WTC11 (cell line): ENCODE data around the gene PRSS56. TPM values are rescaled to one million over a fixed set of nuclear protein-coding genes. Genes with fewer than 3 reads are reported as not detected.

Experiments used
- ATAC-seq: fragments of 200-7000 bp; cut with Tn5 transposase; 2 replicates; pipeline ENCODE4 v1.10.0; 2021; ENCODE audit warnings: mild to moderate bottlenecking, moderate library complexity
- CTCF ChIA-PET: fragments of 300-600 bp; sonication (Branson Sonifier 250); formaldehyde crosslinking; loops from one replicate; lab custom pipeline; 2021; ENCODE audit warnings: antibody characterized with exemption; lab: Charles Lee
- POLR2A ChIA-PET: fragments of 350-600 bp; sonication (Branson Sonifier 250); formaldehyde crosslinking; loops from one replicate; lab custom pipeline; 2021; ENCODE audit warnings: antibody characterized with exemption; lab: Charles Lee
- DNase-seq: peaks from one replicate; pipeline ENCODE4 v3.0.0; 2021; ENCODE audit warnings: low spot score
- H3K27ac Mint-ChIP-seq: 2 replicates; pipeline ENCODE4 v1.8.0; 2021; ENCODE audit warnings: mixed read lengths
- H3K27me3 Mint-ChIP-seq: 2 replicates; pipeline ENCODE4 v1.8.0; 2021; ENCODE audit warnings: low read depth, mild to moderate bottlenecking, moderate library complexity, mixed read lengths
- H3K36me3 Mint-ChIP-seq: 2 replicates; pipeline ENCODE4 v1.8.0; 2021; ENCODE audit warnings: mixed read lengths
- H3K4me1 Mint-ChIP-seq: 2 replicates; pipeline ENCODE4 v1.8.0; 2022; ENCODE audit warnings: mixed read lengths
- H3K4me3 Mint-ChIP-seq: 2 replicates; pipeline ENCODE4 v1.8.0; 2021; ENCODE audit warnings: mild to moderate bottlenecking, moderate library complexity, mixed read lengths
- H3K9me3 Mint-ChIP-seq: 2 replicates; pipeline ENCODE4 v1.8.0; 2021; ENCODE audit warnings: mixed read lengths
- CBFB ChIP-seq: sonication (generic); formaldehyde crosslinking; IDR thresholded peaks from 2 replicates; pipeline ENCODE4 v1.8.1; 2022; ENCODE audit warnings: mild to moderate bottlenecking, low read depth, missing genetic modification reagents
- ELF4 ChIP-seq: sonication (generic); formaldehyde crosslinking; IDR thresholded peaks from 2 replicates; pipeline ENCODE4 v1.8.1; 2022; ENCODE audit warnings: low read depth, mild to moderate bottlenecking, moderate library complexity, missing genetic modification reagents
- KAT7 ChIP-seq: sonication (generic); formaldehyde crosslinking; IDR thresholded peaks from 2 replicates; pipeline ENCODE4 v1.8.1; 2023; ENCODE audit warnings: missing genetic modification reagents, mild to moderate bottlenecking, borderline replicate concordance
- NR1H2 ChIP-seq: sonication (generic); formaldehyde crosslinking; IDR thresholded peaks from 2 replicates; pipeline ENCODE4 v1.9.0; 2021; ENCODE audit warnings: mild to moderate bottlenecking, moderate library complexity, missing genetic modification reagents
- OVOL2 ChIP-seq: fragments of 250-450 bp; sonication (Bioruptor Pico); IDR thresholded peaks from 2 replicates; pipeline ENCODE4 v1.9.0; 2021; ENCODE audit warnings: mild to moderate bottlenecking, borderline replicate concordance
- RELA ChIP-seq: sonication (generic); formaldehyde crosslinking; IDR thresholded peaks from 2 replicates; pipeline ENCODE4 v1.8.1; 2022; ENCODE audit warnings: missing genetic modification reagents, mild to moderate bottlenecking, borderline replicate concordance
- SMAD4 ChIP-seq: sonication (generic); formaldehyde crosslinking; IDR thresholded peaks from 2 replicates; pipeline ENCODE4 v1.8.0; 2022; ENCODE audit warnings: mild to moderate bottlenecking, missing genetic modification reagents
- SP1 ChIP-seq: sonication (generic); formaldehyde crosslinking; conservative IDR thresholded peaks from 2 replicates; pipeline ENCODE4 v1.8.1; 2022; ENCODE audit warnings: missing genetic modification reagents
- TCF7 ChIP-seq: sonication (generic); formaldehyde crosslinking; IDR thresholded peaks from 2 replicates; pipeline ENCODE4 v1.8.0; 2022; ENCODE audit warnings: mild to moderate bottlenecking, low read depth, missing genetic modification reagents, moderate library complexity
- TEAD1 ChIP-seq: sonication (generic); formaldehyde crosslinking; IDR thresholded peaks from 2 replicates; pipeline ENCODE4 v1.8.0; 2022; ENCODE audit warnings: mild to moderate bottlenecking, missing genetic modification reagents
- TP53 ChIP-seq: sonication (generic); formaldehyde crosslinking; IDR thresholded peaks from 2 replicates; pipeline ENCODE4 v1.8.1; 2023; ENCODE audit warnings: mild to moderate bottlenecking, missing genetic modification reagents
- ZNF512 ChIP-seq: sonication (generic); formaldehyde crosslinking; IDR thresholded peaks from 2 replicates; pipeline ENCODE4 v1.8.1; 2022; ENCODE audit warnings: missing genetic modification reagents, borderline replicate concordance
- total RNA-seq: library from RNA; stranded (reverse); gene quantifications from 3 replicates; pipeline ENCODE4 v1.2.3, GENCODE V29; 2021
- TF ChIP-seq, protein P1 (sequence below): sonication (generic); formaldehyde crosslinking; conservative IDR thresholded peaks from 2 replicates; pipeline ENCODE4 v1.8.1; 2022; ENCODE audit warnings: mild to moderate bottlenecking, missing genetic modification reagents
- TF ChIP-seq, protein P2 (sequence below): fragments of 250-450 bp; sonication (Bioruptor Pico); IDR thresholded peaks from 2 replicates; pipeline ENCODE4 v2.1.2; 2022; ENCODE audit warnings: mild to moderate bottlenecking, moderate library complexity
- TF ChIP-seq, protein P3 (sequence below): sonication (generic); formaldehyde crosslinking; IDR thresholded peaks from 2 replicates; pipeline ENCODE4 v1.8.0; 2022; ENCODE audit warnings: mild to moderate bottlenecking, missing genetic modification reagents

PRSS56 gene
- total RNA-seq, 1 experiment from 2014 or later: not detected

DNA sequence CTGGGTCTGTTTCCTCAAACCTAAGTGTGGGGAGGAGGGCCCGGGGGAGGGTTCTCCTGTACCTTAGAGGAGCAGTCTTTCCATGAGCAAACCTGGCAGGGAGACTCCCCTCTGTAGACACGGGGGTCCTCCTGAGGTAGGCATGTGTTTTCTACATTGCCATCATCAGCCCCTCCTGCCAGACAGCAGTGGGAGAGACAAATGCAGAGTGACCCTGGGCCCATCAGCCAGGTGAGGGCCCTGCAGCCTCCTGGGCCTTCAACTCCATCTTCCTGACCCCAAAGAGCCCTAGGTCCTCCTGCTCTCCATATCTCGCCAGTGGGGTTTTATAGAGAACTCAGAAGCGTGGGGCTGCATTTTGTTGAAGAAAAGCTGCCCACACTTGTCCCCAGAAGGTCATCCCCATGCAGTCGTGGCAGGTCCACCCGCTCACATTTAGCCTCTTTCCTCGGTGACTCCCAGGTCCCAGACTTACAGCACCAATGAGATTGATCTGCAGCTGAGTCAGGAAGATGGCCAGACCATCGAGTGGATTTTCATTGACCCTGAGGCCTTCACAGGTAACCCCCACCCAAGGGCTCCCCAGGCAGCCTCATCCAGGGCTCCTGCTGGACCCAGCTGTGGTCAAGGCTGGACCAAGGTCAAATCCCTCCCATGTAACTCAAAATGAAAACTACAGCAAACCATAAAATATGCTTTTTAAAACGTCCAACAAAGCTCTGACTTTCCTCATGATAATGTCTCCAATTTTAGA, 21.9 kb downstream of the PRSS56 start:
- no peak overlapping the region for H3K4me3 Mint-ChIP-seq
- DNase-seq: no peak
- H3K4me1 Mint-ChIP-seq: peaks cover 18% of the 10 kb centered on the region
- ATAC-seq: no peak
- CTCF ChIA-PET: no interaction called here
- H3K9me3 Mint-ChIP-seq: no peaks in the 10 kb centered on the region
- TF ChIP-seq RELA (CRISPR knock-in tag) (no peak), KAT7 (CRISPR knock-in tag) (no peak), SP1 (CRISPR knock-in tag) (no peak), TEAD1 (CRISPR knock-in tag) (no peak), TP53 (no peak)
- TF ChIP-seq, protein P1, sequence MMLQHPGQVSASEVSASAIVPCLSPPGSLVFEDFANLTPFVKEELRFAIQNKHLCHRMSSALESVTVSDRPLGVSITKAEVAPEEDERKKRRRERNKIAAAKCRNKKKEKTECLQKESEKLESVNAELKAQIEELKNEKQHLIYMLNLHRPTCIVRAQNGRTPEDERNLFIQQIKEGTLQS (CRISPR knock-in tag): no peak
- TF ChIP-seq, protein P2, sequence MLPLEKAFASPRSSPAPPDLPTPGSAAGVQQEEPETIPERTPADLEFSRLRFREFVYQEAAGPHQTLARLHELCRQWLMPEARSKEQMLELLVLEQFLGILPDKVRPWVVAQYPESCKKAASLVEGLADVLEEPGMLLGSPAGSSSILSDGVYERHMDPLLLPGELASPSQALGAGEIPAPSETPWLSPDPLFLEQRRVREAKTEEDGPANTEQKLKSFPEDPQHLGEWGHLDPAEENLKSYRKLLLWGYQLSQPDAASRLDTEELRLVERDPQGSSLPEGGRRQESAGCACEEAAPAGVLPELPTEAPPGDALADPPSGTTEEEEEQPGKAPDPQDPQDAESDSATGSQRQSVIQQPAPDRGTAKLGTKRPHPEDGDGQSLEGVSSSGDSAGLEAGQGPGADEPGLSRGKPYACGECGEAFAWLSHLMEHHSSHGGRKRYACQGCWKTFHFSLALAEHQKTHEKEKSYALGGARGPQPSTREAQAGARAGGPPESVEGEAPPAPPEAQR: no peak
- H3K27me3 Mint-ChIP-seq: peaks cover 11% of the 10 kb centered on the region; the same call in 1 of the 2 replicates
- no peak overlapping the region for H3K27ac Mint-ChIP-seq
- H3K36me3 Mint-ChIP-seq: peaks cover 4% of the 10 kb centered on the region
- POLR2A ChIA-PET: no interaction called here

GRCh38 chr2:232542715-232543467, 22.7 kb downstream of the PRSS56 start:
- H3K36me3 Mint-ChIP-seq: peaks cover 11% of the 10 kb centered on the region
- ATAC-seq (no peak), DNase-seq (no peak)
- POLR2A ChIA-PET: no interaction called here
- TF ChIP-seq TCF7 (CRISPR knock-in tag) (no peak), CBFB (CRISPR knock-in tag) (no peak), SMAD4 (no peak)
- no peak overlapping the region for H3K4me3 Mint-ChIP-seq
- H3K9me3 Mint-ChIP-seq: no peaks in the 10 kb centered on the region
- CTCF ChIA-PET: no interaction called here
- H3K27ac Mint-ChIP-seq: no peak overlapping the region
- H3K27me3 Mint-ChIP-seq: peaks cover 4% of the 10 kb centered on the region; the same call in 1 of the 2 replicates
- H3K4me1 Mint-ChIP-seq: peaks cover 18% of the 10 kb centered on the region

- DNase-seq (no peak), ATAC-seq (no peak)
- Mint-ChIP-seq H3K27me3 (peaks cover 2% of the 10 kb centered on the region), H3K9me3 (peaks cover 2% of the 10 kb centered on the region), H3K4me1 (peaks cover 12% of the 10 kb centered on the region), H3K36me3 (peaks cover 17% of the 10 kb centered on the region), H3K27ac (no peak overlapping the region), H3K4me3 (no peak overlapping the region)
- ChIA-PET CTCF (interaction anchor here (0.9 kb wide), 1 partner anchor 12 kb away, joined by 3 read pairs; no protein-coding TSS in a partner anchor), POLR2A (no interaction called here)
- TF ChIP-seq OVOL2 (CRISPR knock-in tag): no peak
- no peak for TF ChIP-seq ZNF512 (CRISPR knock-in tag)
- TF ChIP-seq NR1H2: no peak
- TF ChIP-seq, protein P3, sequence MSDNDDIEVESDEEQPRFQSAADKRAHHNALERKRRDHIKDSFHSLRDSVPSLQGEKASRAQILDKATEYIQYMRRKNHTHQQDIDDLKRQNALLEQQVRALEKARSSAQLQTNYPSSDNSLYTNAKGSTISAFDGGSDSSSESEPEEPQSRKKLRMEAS (CRISPR knock-in tag): no peak
- no peak for TF ChIP-seq TP53
- no peak for TF ChIP-seq ELF4 (CRISPR knock-in tag)
These were observed 23.3 kb downstream of the PRSS56 start for GRCh38 chr2:232543491-232543890.
